Smooth muscle cell (in vitro differentiated cells): ENCODE results near the gene MASP1. TPM values are rescaled to one million over a fixed set of nuclear protein-coding genes. Genes with fewer than 3 reads are reported as not detected.
A peak's percentile ranks its signal among the peaks of the same experiment; 100 is the strongest.

Experiments
- DNase-seq: peaks from one replicate; lab custom pipeline; 2025; ENCODE audit not compliant: unreplicated experiment; lab: John Stamatoyannopoulos, UW
- H2AFZ ChIP-seq: fragments of 200-600 bp; sonication (generic); 2 replicates; pipeline ENCODE4 v1.6.0; 2016; ENCODE audit warnings: antibody characterized with exemption, low read depth, mild to moderate bottlenecking
- H3F3A ChIP-seq: fragments of 200-600 bp; sonication (generic); 2 replicates; pipeline ENCODE4 v1.6.0; 2017; ENCODE audit warnings: antibody characterized with exemption, low read depth
- H3K27ac ChIP-seq: fragments of 200-600 bp; sonication (generic); 2 replicates; pipeline ENCODE4 v1.5.1; 2016; ENCODE audit warnings: low read depth, mild to moderate bottlenecking
- H3K27me3 ChIP-seq: fragments of 200-600 bp; sonication (generic); 2 replicates; pipeline ENCODE4 v1.6.1; 2016; ENCODE audit warnings: low read depth, mild to moderate bottlenecking
- H3K36me3 ChIP-seq: fragments of 200-600 bp; sonication (generic); 2 replicates; pipeline ENCODE4 v1.5.1; 2016; ENCODE audit warnings: low read depth
- H3K4me1 ChIP-seq: fragments of 200-600 bp; sonication (generic); 2 replicates; pipeline ENCODE4 v1.5.1; 2016; ENCODE audit warnings: low read depth
- H3K4me2 ChIP-seq: fragments of 200-600 bp; sonication (generic); 2 replicates; pipeline ENCODE4 v1.6.0; 2016; ENCODE audit warnings: mild to moderate bottlenecking
- H3K4me3 ChIP-seq: fragments of 200-600 bp; sonication (generic); 2 replicates; pipeline ENCODE4 v1.5.1; 2016; ENCODE audit warnings: mild to moderate bottlenecking
- H3K79me2 ChIP-seq: fragments of 200-600 bp; sonication (generic); 2 replicates; pipeline ENCODE4 v1.6.0; 2016; ENCODE audit warnings: low read depth, mild to moderate bottlenecking
- H3K9ac ChIP-seq: fragments of 200-600 bp; sonication (generic); 2 replicates; pipeline ENCODE4 v1.6.0; 2016; ENCODE audit warnings: low read depth
- H3K9me3 ChIP-seq: fragments of 200-600 bp; sonication (generic); replicated peaks from 2 replicates; pipeline ENCODE4 v1.5.1; 2016; ENCODE audit warnings: low read depth
- H4K20me1 ChIP-seq: fragments of 200-600 bp; sonication (generic); 2 replicates; pipeline ENCODE4 v1.6.0; 2016; ENCODE audit warnings: low read depth
- CTCF ChIP-seq: fragments of 200-600 bp; sonication (generic); IDR thresholded peaks from 2 replicates; pipeline ENCODE4 v1.5.1; 2017; ENCODE audit warnings: borderline replicate concordance, mild to moderate bottlenecking, antibody characterized with exemption; ENCODE audit not compliant: insufficient read depth, poor library complexity, severe bottlenecking
- WGBS: methylation state at CpG from one replicate; pipeline ENCODE4 v1.1.7; 2016; ENCODE audit warnings: low lambda C conversion rate; 5-methylcytosine and 5-hydroxymethylcytosine counted together
- polyA plus RNA-seq: library from polyadenylated mRNA; unstranded; fragments of >200 nt; fragmentation: Nextera tagmentation; extraction: Ambion mirVana; gene quantifications from 2 replicates; pipeline ENCODE4 v1.2.1, GENCODE V29; 2016
- total RNA-seq: library from RNA; depleted of rRNA; stranded (reverse); fragments of >200 nt; gene quantifications from 2 replicates; pipeline ENCODE4 v1.2.3, GENCODE V29; 2014

Gene MASP1
- total and polyA plus RNA-seq, 2 experiments from 2014 or later = 46.7 to 54.0 TPM

- no peaks in the 10 kb centered on the region for H3F3A ChIP-seq
- H3K4me2 ChIP-seq = no peak overlapping the region
- H3K27ac ChIP-seq = no peak overlapping the region
- 86% methylated on average over 2 of the region's 2 CpGs for WGBS
- no peaks in the 10 kb centered on the region for H3K36me3 ChIP-seq
- no peaks in the 10 kb centered on the region for H3K79me2 ChIP-seq
- H3K4me3 ChIP-seq = no peak overlapping the region
- H4K20me1 ChIP-seq = no peaks in the 10 kb centered on the region
- no peaks in the 10 kb centered on the region for H3K4me1 ChIP-seq
- no peaks in the 10 kb centered on the region for H3K9me3 ChIP-seq
- TF ChIP-seq CTCF = no peak
- no peak overlapping the region for H3K9ac ChIP-seq
- no peak for DNase-seq
- H2AFZ ChIP-seq = peak overlapping the region; percentile 24
- peaks cover 6% of the 10 kb centered on the region for H3K27me3 ChIP-seq
These were observed 19.5 kb upstream of the MASP1 start for GRCh38 chr3:187310954-187311470.

- H3K79me2 ChIP-seq = no peaks in the 10 kb centered on the region
- no peak for TF ChIP-seq CTCF
- H3K9ac ChIP-seq = no peak overlapping the region
- peaks cover 6% of the 10 kb centered on the region for H3K27me3 ChIP-seq
- no peaks in the 10 kb centered on the region for H3K36me3 ChIP-seq
- no peak overlapping the region for H3K4me2 ChIP-seq
- H3F3A ChIP-seq = no peaks in the 10 kb centered on the region
- no peaks in the 10 kb centered on the region for H3K9me3 ChIP-seq
- no peaks in the 10 kb centered on the region for H3K4me1 ChIP-seq
- H4K20me1 ChIP-seq = no peaks in the 10 kb centered on the region
- no peak overlapping the region for H3K4me3 ChIP-seq
- no peak overlapping the region for H2AFZ ChIP-seq
- DNase-seq = no peak
- H3K27ac ChIP-seq = no peak overlapping the region
These were observed 18.7 kb upstream of the MASP1 start for GRCh38 chr3:187310226-187310625.

- Histone ChIP-seq H3K36me3 (no peaks in the 10 kb centered on the region), H3F3A (no peaks in the 10 kb centered on the region), H3K4me1 (no peaks in the 10 kb centered on the region), H3K4me3 (no peak overlapping the region), H3K27ac (no peak overlapping the region), H2AFZ (no peak overlapping the region), H3K9ac (no peak overlapping the region), H4K20me1 (no peaks in the 10 kb centered on the region), H3K27me3 (no peaks in the 10 kb centered on the region), H3K79me2 (no peaks in the 10 kb centered on the region), H3K9me3 (no peaks in the 10 kb centered on the region), H3K4me2 (no peak overlapping the region)
- DNase-seq = no peak
- TF ChIP-seq CTCF = no peak
- WGBS = 60% methylated on average over 7 of the region's 7 CpGs
These were observed 14.3 kb upstream of the MASP1 start for GRCh38 chr3:187305881-187306280.

GRCh38 chr3:187299611-187300010, 8.1 kb upstream of the MASP1 start:
- H4K20me1 ChIP-seq = no peaks in the 10 kb centered on the region
- WGBS = 94% methylated on average over 4 of the region's 4 CpGs
- H3K79me2 ChIP-seq = no peaks in the 10 kb centered on the region
- H3K4me2 ChIP-seq = no peak overlapping the region
- H3K4me3 ChIP-seq = no peak overlapping the region
- no peaks in the 10 kb centered on the region for H3K36me3 ChIP-seq
- no peak overlapping the region for H2AFZ ChIP-seq
- no peaks in the 10 kb centered on the region for H3F3A ChIP-seq
- no peak overlapping the region for H3K9ac ChIP-seq
- H3K27me3 ChIP-seq = no peaks in the 10 kb centered on the region
- H3K27ac ChIP-seq = no peak overlapping the region
- H3K4me1 ChIP-seq = peaks cover 5% of the 10 kb centered on the region
- no peak for TF ChIP-seq CTCF
- H3K9me3 ChIP-seq = no peaks in the 10 kb centered on the region
- no peak for DNase-seq
